Stimulated activated CD4-positive, alpha-beta T cell treated with anti-CD3 and anti-CD28 coated beads, Interleukin-4, amount 100 ng/mL, for 24 hours (primary cell): Measurements from ENCODE around the gene CORO2B.
"Not testable (repeated sequence)": the region's sequence is repeated elsewhere in the genome, so short reads cannot be mapped to it uniquely, and the experiment has no call there.

ENCODE experiments used
- DNase-seq: peaks from one replicate; pipeline ENCODE4 v3.0.0-alpha.2; 2020

Gene CORO2B

DNA sequence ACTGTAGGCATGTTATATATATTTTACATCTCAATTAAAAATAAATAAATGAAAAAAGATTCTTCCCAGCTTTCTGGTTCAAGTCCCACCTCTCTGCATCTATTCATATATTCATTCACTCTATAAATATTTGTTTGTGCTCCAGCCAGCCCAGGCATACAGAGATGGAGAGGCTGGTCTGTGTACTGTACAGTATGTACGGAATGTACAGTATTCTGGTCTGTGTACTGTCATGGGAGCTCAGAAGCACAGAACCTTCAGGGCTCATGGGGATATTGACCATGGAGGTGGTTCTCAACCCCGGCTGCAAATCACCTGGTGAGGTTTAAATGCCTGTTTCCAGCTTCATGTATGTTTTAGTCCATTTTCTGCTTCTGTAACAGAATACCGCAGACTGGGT is 13.8 kb downstream of the CORO2B start:
- DNase-seq = no peak

GRCh38 chr15:68593341-68593740 is 14.5 kb downstream of the CORO2B start:
- no peak for DNase-seq

DNA sequence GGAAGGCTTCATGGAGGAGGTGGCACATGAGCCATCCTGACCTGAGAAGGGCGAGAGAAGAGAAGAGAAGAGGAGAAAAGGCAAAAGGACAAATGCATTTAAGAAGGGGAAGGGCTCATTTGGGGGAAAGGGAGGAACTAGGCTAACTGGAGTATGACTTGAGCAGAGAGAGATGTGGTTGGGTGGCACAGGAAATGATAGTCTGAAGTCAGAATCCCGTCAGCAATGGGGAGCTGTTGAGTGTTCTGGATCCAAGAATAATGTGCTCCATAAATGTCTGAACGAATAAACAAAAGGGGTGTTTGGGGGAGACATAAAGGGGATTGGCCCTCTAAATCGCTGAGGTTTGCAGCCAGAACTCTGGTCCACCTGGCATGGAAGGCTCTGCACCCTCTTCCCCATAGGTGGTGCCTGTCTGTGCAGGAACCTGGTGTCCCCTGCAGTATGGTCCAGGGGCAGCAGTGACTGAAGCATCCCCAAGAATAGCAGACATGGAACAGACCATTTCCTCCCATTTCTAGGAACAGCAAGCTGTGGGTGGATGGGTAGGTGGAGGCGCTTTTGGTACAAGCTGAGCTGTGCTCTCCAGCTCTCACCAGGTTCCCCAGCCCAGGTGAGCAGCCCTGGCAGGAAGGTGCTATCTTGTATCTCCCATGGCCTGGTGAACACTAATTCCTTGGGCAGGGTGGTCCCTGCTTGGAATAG is 15.2 kb downstream of the CORO2B start:
- no peak for DNase-seq

DNA sequence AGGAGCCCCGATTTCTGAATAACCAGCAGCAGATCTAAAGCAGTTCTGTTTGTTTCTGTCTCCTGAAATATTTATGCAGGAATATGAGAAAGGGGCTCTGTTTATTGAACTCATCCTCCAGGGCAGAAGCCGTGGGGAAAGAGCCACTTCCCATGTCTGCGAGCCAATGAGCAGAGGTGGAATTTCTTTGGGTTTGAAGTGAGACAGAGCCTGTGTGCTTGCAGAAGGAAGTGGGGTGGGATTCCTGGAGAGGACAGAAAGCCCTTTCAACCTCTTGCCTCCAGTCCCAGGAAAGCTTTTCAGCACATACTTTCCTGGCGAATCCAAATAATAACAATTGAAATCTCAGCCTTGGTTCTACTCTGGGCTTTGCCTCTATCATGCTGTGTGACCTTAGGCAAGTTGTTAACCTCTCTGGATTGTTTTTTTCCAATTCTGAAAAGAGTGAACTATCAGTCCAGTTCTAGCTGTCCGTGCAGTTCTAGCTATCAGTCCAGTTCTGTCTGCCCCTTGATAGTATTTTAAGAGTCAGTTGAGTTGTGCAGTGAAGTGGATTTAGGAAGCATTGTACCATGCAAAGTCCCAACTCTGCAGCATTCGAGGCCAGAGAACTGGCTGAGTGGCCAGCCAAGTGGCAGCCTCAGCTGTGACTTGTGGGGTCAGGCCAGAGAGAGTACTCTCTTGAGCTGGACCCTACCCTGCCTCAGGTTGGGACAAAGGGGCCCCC is 15.9 kb downstream of the CORO2B start:
- DNase-seq = no peak

DNA sequence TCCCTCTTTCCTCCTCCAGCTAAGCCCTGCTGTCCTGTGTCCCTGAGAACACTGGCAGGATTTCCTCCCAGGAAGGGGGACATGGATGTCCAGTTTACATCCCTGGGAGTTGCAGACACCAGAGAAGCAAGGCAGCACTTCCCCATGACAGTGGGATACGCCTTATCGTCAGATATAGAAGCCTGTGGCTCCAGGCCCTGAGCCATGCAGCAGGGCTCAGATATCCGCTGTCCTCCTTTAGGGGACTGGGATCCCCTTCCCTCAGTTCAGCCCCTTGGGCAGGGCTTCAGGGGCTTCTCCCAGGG is 16.4 kb downstream of the CORO2B start:
- no peak for DNase-seq

GRCh38 chr15:68595761-68596160 is 17.0 kb downstream of the CORO2B start:
- DNase-seq = no peak

GRCh38 chr15:68596691-68597090 is 17.9 kb downstream of the CORO2B start:
- DNase-seq = no peak

GRCh38 chr15:68597581-68597980 is 18.8 kb downstream of the CORO2B start:
- DNase-seq = no peak

- DNase-seq = no peak
Measured at GRCh38 chr15:68598171-68599152, 19.7 kb downstream of the CORO2B start.

- no peak for DNase-seq
Measured at GRCh38 chr15:68599153-68599545, 20.4 kb downstream of the CORO2B start.

DNA sequence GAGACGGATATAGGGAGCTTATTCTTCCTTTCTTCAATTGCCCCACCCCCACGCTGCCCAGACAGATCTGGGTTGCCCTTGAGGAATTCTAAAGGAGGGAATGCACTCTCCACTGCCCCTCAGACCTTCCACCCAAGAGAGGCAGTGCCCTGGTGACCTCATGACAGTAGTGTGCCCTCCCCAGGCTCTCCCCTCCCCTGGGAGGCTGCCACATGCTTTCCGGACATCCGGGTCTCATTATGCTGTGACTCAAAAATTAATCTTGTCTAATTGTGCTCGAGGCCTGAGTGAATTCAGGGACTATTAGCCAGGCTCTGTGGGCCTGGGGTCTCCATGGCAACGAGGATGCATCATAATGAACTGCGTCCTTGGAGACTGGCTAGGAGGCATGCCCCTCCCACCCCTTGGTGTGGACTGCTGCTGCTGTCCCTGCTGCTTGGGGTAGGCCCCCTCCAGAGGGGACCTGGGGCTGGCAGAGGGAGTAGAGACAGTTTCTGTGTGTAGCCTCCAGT is 20.8 kb downstream of the CORO2B start:
- DNase-seq = no peak

- no peak for DNase-seq
Measured at GRCh38 chr15:68601206-68602197, 22.7 kb downstream of the CORO2B start.

- no peak for DNase-seq
Measured at GRCh38 chr15:68602459-68603215, 23.8 kb downstream of the CORO2B start.

DNA sequence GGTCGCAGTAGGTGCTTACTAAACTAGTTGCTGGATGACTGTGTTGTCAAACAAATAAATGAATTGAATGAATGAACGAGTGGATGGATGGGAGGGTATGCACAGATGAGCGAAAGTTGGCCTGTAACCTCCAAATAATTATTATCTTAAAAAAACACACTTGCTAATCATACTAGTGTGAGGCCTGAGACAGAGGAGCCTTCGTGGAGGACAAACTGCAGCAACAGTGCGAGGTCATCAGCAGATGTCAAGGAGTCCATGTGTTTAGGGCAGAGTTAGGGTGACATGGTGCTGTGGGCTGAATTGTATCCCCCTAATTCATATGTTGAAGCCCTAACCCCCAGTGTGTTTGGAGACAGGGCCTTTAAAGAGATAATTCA is 24.4 kb downstream of the CORO2B start:
- DNase-seq = no peak

GRCh38 chr15:68603951-68604350 is 25.2 kb downstream of the CORO2B start:
- no peak for DNase-seq

GRCh38 chr15:68604840-68605478 is 26.2 kb downstream of the CORO2B start:
- DNase-seq = not testable (repeated sequence)

- no peak for DNase-seq
Measured at GRCh38 chr15:68606375-68606774, 27.6 kb downstream of the CORO2B start.

DNA sequence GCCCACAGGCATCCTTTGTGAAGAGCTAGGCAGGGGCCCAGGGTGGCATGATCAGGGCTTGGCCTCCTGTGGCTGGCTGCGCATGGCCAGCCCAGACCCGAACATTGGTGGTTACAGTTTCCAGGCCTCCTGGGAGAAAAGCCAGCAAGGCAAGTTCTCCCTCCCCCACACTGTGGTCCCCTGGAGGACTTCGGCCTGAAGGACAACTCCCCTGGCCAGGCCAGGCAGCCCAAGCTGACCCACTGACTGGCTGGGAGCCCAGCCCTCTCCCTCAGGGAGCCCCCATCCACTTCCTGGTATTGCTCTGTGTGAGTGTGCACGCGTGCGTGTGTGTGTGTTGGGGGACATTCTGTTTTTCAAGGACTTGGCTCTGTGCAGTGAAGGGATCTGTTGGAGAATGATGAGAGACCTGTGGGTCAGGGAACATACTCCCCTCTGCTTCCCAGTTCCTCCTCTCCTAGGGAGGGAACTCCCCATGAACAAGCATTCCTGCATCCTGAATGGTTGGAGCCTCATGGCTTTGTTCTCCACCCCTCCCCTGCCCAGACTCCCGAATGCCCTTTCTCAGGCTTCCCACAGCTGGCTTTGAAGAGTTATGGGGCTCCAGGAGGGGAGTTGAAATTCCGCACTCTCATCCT is 29.5 kb downstream of the CORO2B start:
- no peak for DNase-seq

DNA sequence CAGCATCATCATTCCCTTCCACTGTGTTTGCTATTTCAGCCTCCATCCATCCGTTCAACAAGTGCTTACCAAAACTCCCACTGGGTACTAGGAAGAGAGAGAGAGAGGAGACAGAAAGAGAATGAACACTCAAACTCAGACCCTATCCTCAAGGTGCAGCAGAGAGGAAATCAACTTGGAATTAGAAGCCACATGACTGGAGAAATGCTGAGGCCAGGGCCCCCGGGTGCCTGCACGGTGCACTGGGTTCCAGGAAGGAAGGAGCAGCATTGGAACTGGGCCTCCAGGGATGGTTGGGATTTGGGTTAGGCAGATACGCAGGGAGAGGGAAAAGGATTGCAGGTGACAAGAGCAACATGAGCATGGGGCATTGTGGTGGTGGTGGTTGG is 30.0 kb downstream of the CORO2B start:
- no peak for DNase-seq

GRCh38 chr15:68609629-68610028 is 30.8 kb downstream of the CORO2B start:
- no peak for DNase-seq
